Measurements from ENCODE around the gene HOXC12.

HOXC12 gene

GRCh38 chr12:53972722-53973235 lies 18.1 kb downstream of the HOXC12 start, which contains the start of gene HOXC11:
TSS of gene HOXC11 (plus strand) at chr12:53973126. CDS start at chr12:53973242, 116 bp downstream.
- no peak for DNase-seq

GRCh38 chr12:53973236-53974042 lies 18.7 kb downstream of the HOXC12 start:
- H3K9ac ChIP-seq (ENCODE audit: low read depth, low read length), result no peak overlapping the region
- H3K36me3 ChIP-seq (ENCODE audit: insufficient read depth, low read length), result no peaks in the 10 kb centered on the region
- no peak overlapping the region for H3K27ac ChIP-seq (ENCODE audit: low read length)
- H3K4me2 ChIP-seq (ENCODE audit: insufficient read depth, low read length), result no peak overlapping the region
- no peaks in the 10 kb centered on the region for H4K20me1 ChIP-seq (ENCODE audit: insufficient read depth, low read length)
- DNase-seq, result no peak
- no peak overlapping the region for H2AFZ ChIP-seq (ENCODE audit: low read depth, low read length)
- H3K9me3 ChIP-seq (ENCODE audit: insufficient read depth, low read length, severe bottlenecking), result no peaks in the 10 kb centered on the region
- no peak overlapping the region for H3K4me3 ChIP-seq (ENCODE audit: low read depth in 1 of 2, low read length in 2 of 2)
- peaks cover 44% of the 10 kb centered on the region for H3K27me3 ChIP-seq (ENCODE audit: insufficient read depth, low read length, poor library complexity)
- no peaks in the 10 kb centered on the region for H3K79me2 ChIP-seq (ENCODE audit: insufficient read depth, low read length)
- TF ChIP-seq CTCF (IDR thresholded peaks at IDR 0.05; ENCODE audit: borderline replicate concordance, extremely low read depth, low read length, poor library complexity, severe bottlenecking) (no peak), EZH2 (IDR thresholded peaks at IDR 0.05; ENCODE audit: borderline replicate concordance, low read depth, low read length, severe bottlenecking) (no peak)
- peaks cover 5% of the 10 kb centered on the region for H3K4me1 ChIP-seq (ENCODE audit: insufficient read depth, low read length)
- no peak for ATAC-seq (ENCODE audit: insufficient read depth, low read depth)

More at GRCh38 chr12:53972722-53973235, 18.1 kb downstream of the HOXC12 start, which contains the start of gene HOXC11:
- no peak for ATAC-seq (ENCODE audit: insufficient read depth, low read depth)
- Histone ChIP-seq H3K79me2 (ENCODE audit: insufficient read depth, low read length) (no peaks in the 10 kb centered on the region), H4K20me1 (ENCODE audit: insufficient read depth, low read length) (no peaks in the 10 kb centered on the region), H3K36me3 (ENCODE audit: insufficient read depth, low read length) (no peaks in the 10 kb centered on the region), H3K27ac (ENCODE audit: low read length) (no peak within 1 kb of the TSS), H3K27me3 (ENCODE audit: insufficient read depth, low read length, poor library complexity) (peaks cover 42% of the 10 kb centered on the region), H3K9ac (ENCODE audit: low read depth, low read length) (no peak within 1 kb of the TSS), H3K4me3 (ENCODE audit: low read depth in 1 of 2, low read length in 2 of 2) (no peak within 1 kb of the TSS), H3K4me2 (ENCODE audit: insufficient read depth, low read length) (no peak within 1 kb of the TSS), H3K9me3 (ENCODE audit: insufficient read depth, low read length, severe bottlenecking) (no peaks in the 10 kb centered on the region), H3K4me1 (ENCODE audit: insufficient read depth, low read length) (peaks cover 1% of the 10 kb centered on the region; the same call in 1 of the 2 replicates), H2AFZ (ENCODE audit: low read depth, low read length) (no peak within 1 kb of the TSS)
- TF ChIP-seq CTCF (IDR thresholded peaks at IDR 0.05; ENCODE audit: borderline replicate concordance, extremely low read depth, low read length, poor library complexity, severe bottlenecking), result no peak

- no peak within 1 kb of the TSS for H3K4me2 ChIP-seq (ENCODE audit: insufficient read depth, low read length)
Measured at GRCh38 chr12:53974084-53975063, 19.7 kb downstream of the HOXC12 start, which contains the start of gene HOTAIR. TSS of gene HOTAIR (minus strand) at chr12:53974954.

More at GRCh38 chr12:53974084-53975063, 19.7 kb downstream of the HOXC12 start, which contains the start of gene HOTAIR:
- Histone ChIP-seq H3K4me3 (ENCODE audit: low read depth in 1 of 2, low read length in 2 of 2) (no peak within 1 kb of the TSS), H4K20me1 (ENCODE audit: insufficient read depth, low read length) (no peaks in the 10 kb centered on the region), H3K79me2 (ENCODE audit: insufficient read depth, low read length) (no peaks in the 10 kb centered on the region), H3K36me3 (ENCODE audit: insufficient read depth, low read length) (no peaks in the 10 kb centered on the region), H3K9me3 (ENCODE audit: insufficient read depth, low read length, severe bottlenecking) (no peaks in the 10 kb centered on the region), H3K27me3 (ENCODE audit: insufficient read depth, low read length, poor library complexity) (peaks cover 43% of the 10 kb centered on the region), H2AFZ (ENCODE audit: low read depth, low read length) (no peak within 1 kb of the TSS), H3K9ac (ENCODE audit: low read depth, low read length) (no peak within 1 kb of the TSS), H3K27ac (ENCODE audit: low read length) (no peak within 1 kb of the TSS), H3K4me1 (ENCODE audit: insufficient read depth, low read length) (peaks cover 5% of the 10 kb centered on the region)
- ATAC-seq (ENCODE audit: insufficient read depth, low read depth), result no peak
- no peak for DNase-seq
- TF ChIP-seq CTCF (IDR thresholded peaks at IDR 0.05; ENCODE audit: borderline replicate concordance, extremely low read depth, low read length, poor library complexity, severe bottlenecking) (no peak), EZH2 (IDR thresholded peaks at IDR 0.05; ENCODE audit: borderline replicate concordance, low read depth, low read length, severe bottlenecking) (no peak)
